Raji (cell line): Measurements from ENCODE around the gene SEPTIN10.

Source experiments
- POLR2A ChIP-seq: IDR thresholded peaks from 2 replicates; pipeline ENCODE4 v1.6.1; 2011; ENCODE audit warnings: low read depth, low read length, control low read depth; ENCODE audit not compliant: insufficient read depth

Gene SEPTIN10

GRCh38 chr2:109638795-109639194 is 25.0 kb upstream of the SEPTIN10 start:
- no peak for TF ChIP-seq POLR2A

DNA sequence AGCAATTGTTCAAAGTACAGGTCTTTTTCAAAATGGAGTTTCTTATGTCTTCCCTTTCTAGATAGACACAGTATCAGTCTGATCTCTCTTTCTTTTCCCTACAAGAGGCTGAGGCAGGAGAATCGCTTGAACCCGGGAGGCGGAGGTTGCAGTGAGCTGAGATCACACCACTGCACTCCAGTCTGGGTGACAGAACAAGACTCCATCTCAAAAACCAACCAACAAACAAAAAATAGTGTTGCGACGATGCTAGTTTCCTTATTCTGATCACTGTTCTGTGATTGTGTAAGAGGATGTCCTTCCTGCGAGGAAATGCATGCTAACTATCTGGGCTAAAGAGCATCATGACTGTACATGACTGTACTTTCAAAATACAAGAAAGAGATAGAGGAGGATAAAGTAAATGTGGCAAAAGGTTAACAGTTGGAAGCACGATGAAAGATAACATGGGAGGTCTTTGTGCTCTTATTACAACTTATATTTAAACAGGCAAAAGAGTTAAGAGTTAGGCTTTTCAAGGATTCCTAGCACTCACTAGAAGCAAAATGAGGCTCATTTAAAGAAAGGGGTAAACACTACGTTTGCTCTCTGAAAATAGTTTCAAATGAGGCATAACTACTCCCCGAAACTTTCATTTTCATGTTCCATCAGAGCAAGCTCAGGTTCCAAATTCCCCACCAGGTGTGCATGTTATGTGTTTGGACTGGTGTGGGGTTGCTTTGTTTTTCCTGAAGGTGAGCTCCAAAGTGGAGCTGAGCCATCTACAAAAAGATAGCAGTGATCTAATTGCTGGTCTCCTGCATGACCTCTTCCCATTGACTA is 24.2 kb upstream of the SEPTIN10 start:
- TF ChIP-seq POLR2A, result no peak

DNA sequence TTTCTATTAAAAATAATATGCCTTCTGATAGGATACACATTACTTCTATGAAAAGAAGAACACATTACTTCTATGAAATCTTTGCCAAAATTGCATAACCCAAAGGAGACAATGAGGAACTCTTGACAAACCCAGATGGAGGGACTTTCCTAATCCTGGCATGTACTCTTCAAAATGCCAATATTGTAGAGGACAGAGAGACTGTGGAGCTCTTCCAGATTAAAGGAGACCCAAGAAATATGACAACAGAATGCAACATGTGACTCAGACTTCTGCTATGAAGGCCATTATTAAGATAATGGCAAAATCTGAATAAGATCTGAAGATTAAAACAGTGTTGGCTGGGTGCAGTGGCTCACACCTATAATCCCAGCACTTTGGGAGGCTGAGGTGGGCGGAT is 22.6 kb upstream of the SEPTIN10 start:
- no peak for TF ChIP-seq POLR2A

DNA sequence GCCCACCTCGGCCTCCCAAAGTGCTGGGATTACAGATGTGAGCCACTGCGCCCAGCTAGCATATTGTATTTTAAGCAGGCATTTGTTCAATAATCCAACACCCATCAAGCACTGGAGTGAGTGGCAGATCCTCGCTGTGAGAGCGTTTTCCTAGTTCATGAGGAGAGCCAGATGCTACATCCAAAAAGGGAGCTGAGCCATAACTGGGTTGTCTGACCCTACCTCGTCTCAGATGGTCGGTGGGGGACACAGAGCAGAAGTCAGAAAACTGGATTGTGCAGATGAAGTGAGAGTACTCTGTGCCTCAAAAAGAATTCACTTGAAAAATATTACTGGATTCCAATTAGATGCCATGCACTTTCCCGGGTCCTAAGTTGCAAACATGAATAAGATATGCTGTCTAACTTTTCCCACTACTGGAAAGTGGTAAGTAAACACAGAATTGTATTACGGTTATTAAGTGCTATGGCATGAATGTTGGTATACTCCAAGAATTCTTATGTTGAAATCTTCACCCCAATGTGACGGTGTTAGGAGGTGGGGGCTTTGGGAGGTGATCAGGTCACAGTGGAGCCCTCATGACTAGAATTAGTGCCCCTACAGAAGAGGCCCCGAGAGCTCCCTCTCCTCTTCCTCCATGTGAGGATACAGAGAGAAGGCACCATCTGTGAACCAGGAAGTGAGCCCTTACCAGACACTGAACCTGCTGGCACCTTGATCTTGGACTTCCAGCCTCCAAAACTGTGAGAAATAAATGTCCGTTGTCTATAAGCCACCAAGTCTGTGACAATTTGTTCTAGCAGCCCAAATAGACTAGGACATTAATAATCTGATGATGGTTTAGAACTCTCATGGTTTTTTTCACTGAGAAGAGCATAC is 21.9 kb upstream of the SEPTIN10 start:
- no peak for TF ChIP-seq POLR2A

DNA sequence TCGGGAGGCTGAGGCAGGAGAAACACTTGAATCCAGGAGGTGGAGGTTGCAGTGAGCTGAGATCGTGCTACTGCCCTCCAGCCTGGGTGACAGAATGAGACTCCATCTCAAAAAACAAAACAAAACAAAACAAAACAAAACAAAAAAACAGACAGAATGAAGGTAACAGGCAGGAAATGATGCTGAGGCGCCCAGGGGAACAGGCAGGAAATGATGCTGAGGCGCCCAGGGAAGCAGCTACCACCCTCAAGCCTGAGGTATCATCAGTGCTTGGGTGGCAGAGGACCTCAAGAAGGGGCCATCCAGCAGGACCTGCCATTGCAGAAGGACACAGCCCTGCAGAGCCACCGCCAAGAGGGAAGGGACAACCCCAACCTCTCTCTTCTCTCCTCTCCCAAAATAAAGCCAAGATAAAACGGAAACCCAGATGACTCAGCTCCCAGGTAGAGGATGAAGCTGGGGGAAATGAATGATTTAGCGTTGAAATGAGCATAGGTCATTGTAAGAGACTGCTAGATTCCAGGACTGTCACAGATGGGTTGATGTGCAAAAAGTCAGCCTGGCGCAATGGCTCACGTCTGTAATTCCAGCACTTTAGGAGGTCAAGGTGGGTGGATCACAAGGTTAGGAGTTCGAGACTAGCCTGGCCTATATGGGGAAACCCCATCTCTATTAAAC is 19.7 kb upstream of the SEPTIN10 start:
- TF ChIP-seq POLR2A, result no peak

DNA sequence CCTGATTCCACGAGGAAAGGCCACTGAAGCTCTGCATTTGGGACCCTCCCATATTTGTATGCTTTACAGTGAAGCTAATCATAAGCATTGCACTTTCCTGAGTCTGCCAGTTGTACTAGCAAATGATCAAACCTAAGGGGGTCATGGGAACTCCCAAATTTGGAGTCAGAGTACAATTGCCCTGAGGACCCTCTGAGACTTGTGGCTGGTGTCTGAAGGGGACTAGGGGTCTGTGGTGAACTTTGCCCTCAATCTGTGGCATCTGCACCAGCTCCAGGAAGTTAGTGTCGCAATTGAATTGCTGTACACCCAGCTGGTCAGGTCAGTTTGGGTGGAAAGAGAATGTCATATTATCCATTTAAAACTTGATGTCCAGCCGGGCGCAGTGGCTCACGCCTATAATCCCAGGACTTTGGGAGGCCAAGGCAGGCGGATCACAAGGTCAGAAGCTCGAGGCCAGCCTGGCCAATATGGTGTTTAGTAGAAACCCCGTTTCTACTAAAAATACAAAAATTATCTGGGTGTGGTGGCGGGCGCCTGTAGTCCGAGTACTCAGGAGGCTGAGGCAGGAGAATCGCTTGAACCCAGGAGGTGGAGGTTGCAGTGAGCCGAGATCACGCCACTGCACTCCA is 18.5 kb upstream of the SEPTIN10 start:
- no peak for TF ChIP-seq POLR2A

- TF ChIP-seq POLR2A, result no peak
Observed at GRCh38 chr2:109631741-109632140, 18.0 kb upstream of the SEPTIN10 start.

DNA sequence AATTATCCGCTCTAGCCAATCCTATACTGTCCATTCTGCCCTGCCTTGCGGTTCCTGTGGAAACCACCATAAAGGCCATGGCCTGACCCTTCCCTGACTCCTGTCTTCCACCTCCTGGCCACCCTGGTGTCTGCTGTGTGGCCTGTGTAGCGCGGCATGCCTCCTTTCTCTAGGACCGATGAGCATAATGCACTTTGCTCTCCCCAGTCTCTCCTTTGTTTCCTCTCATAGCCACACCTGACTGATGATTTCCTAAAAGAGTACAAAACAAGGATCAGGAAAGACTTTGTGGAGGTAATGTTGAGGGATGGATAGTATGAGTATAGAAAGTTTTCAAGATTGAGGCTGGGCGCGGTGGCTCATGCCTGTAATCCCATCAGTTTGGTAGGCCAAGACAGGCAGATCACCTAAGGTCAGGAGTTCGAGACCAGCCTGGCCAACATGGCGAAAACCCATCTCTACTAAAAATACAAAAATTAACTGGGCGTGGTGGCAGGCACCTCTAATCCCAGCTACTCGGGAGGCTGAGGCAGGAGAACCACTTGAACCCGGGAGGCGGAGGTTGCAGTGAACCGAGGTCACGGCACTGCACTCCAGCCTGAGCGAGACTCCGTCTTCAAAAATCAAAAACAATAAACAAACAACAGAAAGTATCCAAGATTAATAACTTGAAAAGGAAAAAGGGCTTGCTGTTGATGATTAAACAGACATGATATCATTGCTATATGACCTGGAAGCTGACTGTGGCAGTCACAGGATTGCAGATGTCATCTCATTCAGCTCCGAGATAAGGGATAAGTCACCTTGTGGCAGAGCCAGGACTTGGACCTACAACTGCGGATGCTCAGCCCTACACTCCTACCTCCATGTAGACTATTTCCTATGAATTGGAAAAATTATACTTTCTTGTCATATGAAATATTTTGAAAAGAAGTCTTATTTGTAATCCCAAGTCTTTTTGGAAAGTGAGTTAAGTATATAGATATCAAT is 17.0 kb upstream of the SEPTIN10 start:
- no peak for TF ChIP-seq POLR2A

DNA sequence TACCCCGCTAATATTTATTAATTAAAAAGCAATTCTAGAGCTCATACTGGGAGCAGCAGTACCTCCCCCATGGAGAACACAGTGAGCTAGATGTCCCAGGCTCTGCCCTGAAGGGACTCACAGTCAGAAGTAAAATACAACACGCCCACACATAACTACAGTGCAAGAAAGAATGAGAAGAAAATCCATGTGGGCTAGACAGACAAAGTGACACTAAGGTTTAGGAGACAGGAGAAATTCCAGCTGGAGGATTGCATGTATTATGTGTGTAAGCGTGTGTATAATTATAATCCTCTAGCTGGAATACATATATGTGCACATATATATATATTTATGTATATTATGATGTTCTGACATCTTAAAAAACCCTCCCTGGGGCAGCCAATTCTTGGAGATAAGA is 16.1 kb upstream of the SEPTIN10 start:
- TF ChIP-seq POLR2A, result no peak

DNA sequence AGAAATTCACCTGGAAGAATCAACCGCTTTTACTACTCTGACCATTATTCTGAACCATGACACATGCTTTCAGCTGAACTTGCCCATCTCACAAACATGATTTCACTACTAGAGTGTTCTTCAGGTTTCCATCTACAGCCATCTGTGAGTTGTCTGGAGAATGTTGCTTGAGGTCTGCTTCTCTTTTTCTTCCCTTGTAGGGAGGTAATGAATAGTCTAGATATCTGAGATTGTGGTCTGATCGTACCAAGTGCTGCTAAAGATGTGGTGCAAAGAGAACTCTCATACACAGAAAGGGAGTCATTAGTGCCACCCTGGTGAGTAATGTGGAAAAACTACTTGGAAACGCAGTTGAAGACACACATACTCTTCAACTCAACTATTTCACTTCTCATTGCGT is 10.6 kb upstream of the SEPTIN10 start:
- no peak for TF ChIP-seq POLR2A

GRCh38 chr2:109623923-109624322 is 10.2 kb upstream of the SEPTIN10 start:
- no peak for TF ChIP-seq POLR2A

DNA sequence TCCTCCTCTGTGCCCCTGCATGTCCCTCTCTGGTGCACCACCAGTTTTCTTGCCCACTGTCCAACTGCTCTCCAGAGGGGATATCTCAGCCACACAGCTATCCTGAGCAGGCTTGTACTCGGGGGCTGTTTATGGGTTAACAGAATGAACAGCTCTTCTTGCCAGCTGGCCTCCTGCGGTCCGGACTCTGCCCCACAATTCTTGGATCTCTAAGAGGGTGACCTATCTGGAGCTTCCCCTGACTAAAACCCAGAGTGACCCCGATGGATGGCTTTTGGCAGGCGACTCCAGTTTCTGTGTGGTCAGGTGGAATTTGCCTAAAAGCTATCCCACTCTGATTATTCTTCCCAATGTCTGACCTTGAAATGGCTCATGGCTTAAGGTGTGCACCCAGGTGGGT is 9.5 kb upstream of the SEPTIN10 start:
- no peak for TF ChIP-seq POLR2A

GRCh38 chr2:109619032-109619615 is 5.4 kb upstream of the SEPTIN10 start:
- TF ChIP-seq POLR2A, result no peak

DNA sequence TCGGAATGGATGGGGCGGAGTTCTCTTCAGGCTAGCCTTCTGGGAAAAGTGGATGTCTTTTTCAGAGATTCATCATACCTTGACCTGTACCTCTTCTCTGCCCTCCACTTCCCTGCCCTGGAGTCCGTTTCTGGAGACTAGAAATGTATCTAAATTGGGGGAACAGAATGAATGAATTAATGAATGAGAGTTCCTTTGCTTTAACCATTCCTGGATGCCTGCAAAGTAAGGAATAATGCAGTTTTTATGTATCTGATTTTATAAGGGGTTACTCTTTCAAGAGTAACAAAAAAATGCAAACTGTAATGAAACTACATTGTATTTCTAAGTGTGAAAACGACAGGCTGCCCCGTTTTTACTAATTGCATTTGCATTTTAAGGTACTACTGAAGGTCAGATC is 2.4 kb upstream of the SEPTIN10 start:
- no peak for TF ChIP-seq POLR2A
